ENCODE results near the gene SMARCD3.

The SMARCD3 gene

DNA sequence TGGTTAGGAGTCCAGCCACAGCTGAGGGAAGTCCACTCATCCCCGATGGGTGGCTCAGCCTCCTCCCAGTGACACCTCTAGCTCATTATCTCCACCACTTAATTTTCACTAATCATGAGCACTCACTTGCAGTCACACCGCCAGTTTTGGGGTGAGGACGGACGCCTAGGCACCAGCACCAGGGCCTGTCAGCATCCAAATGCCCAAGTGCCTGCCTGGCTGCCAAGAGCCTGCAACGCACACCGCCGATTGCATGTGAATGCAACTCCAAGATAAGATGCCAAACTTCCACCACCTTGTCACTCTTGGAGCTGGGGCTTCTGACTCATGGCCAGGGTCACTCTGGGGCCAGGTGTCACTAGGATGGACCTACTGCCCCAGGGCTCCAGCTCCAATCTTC, 24.4 kb upstream of the SMARCD3 start:
- no peak for DNase-seq (ENCODE audit: low read depth)

DNA sequence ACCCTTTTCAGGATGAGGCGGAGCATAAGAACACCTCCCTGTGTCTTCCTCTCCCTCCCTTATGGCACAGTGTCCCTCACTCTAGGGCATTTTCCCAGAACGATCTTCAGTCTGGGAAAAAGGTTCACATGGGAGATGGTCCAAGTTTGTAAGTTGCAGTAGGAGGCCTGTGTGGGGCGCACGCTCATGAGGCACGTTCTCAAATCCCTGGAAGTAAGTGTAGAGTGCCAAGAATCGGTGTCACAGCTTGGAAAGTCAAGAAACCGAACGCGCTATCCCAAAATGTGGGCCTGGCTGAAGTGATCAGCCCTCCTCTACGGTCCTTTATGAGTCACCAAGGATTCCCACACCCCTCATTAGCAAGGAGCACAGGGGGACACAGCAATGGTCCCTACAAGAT, 23.9 kb upstream of the SMARCD3 start:
- no peak for DNase-seq (ENCODE audit: low read depth)

DNA sequence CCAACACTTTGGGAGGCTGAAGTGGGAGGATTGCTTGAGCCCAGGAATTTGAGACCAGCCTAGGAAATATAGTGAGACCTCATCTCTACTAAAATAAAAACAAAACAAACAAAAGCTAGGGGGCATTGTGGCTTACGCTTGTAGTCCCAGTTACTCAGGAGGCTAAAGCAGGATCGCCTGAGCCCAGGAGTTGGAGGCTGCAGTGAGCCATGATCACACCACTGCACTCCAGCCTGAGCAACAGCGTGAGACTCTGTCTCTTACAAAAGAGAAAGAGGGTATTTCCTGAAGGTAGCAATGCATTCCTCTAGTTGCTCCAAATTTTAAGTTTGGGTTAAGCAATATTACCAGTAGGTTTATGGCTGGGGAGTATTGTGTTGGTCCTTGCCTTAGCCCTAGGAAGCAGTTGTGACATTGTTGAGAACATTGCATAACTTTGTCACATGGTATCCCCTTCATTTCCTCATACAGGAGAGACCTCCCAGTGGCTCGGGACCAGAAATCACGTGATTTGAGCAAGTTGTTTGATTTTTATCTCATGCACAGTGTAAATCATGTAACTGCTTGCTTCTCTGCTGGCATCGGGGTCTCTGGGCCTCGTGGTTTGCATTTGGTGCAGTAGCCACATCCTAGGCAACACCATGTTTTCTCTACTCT, 23.3 kb upstream of the SMARCD3 start:
- DNase-seq (ENCODE audit: low read depth), result peak; percentile 73

DNA sequence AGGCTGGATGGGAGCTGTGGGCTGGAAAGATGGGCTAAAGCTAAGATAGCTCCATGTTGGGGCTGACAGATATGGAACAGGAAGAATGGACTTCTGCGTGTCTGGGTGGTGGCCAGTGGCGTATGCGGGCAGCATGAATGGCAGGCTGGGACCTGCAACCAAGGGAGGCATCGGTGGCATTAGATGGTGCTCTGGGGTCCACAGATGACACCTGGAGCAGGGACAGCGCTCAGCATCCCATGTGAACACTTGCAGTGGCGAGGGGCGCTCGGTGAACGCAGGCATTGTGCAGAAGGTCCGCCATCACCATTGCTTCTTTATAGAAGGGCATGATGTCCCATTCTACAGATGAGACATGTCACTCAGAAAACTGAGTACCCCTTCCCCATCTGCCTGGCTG, 21.0 kb upstream of the SMARCD3 start:
- no peak for DNase-seq (ENCODE audit: low read depth)

DNA sequence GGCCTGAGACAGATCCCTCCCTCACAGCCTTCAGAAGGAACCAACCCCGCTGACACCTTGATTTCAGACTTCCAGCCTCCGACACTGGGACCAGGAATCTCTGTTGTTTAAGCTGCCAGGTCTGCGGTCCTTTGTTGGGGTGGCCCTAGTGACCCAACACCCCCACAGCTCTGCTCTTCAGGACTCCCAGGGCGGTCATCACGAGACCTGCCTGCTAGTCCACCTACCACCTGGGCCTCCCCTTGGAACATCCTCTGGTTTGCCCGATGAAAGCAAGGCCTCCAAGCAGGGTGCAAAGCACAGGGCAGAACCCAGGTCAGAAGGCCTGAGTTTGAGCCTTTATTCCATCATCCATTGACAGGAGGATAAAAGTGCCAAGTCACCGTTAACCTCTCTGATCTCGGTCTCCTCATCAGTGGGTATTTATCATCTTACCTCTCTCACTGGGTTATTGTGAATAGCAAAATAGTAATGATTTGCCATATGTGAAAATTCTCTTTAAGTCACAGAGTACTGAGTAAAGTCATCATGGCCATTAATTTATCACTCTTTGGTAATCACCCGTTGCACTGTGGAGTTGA, 16.9 kb upstream of the SMARCD3 start:
- no peak for DNase-seq (ENCODE audit: low read depth)

DNA sequence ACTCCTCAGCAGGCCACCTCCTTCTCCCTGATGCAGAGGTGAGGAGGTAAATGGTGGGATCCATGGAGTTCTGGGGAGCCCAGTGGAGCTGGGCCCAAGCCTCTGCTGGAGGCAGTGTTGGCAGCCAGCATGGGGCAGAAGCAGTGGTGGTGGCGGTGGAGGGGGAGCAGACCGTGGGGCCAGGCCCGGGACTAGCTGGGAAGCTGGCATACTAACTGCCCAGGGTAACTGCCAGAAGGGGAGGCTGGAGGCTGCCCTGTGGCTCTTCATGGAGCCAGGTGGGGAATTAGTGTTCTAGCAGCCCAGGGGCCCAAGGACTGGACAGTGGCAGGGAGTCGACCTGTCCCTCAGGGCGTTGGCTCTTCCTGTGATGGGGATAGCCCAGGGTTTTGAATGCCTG, 16.1 kb upstream of the SMARCD3 start:
- DNase-seq (ENCODE audit: low read depth), result no peak

DNA sequence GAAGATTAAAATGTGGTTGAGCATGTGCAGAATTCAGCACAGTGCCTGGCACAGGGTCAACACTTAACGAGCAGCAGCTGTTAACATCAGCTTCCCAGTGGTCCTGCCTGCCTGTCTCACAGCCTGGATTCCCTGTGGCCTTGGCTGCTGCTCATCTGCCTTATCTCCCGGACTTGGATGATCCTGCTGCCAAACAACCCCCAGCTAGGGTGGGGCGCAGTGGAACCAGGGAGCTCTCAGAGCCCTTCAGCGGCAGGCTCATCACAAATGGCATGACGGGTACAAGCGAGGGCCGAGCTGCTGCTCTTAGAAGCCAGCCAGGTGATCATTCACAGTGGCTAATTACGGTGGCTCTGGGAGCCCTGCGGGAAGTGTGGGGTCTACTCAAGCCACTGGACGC, 13.0 kb upstream of the SMARCD3 start:
- DNase-seq (ENCODE audit: low read depth), result no peak

DNA sequence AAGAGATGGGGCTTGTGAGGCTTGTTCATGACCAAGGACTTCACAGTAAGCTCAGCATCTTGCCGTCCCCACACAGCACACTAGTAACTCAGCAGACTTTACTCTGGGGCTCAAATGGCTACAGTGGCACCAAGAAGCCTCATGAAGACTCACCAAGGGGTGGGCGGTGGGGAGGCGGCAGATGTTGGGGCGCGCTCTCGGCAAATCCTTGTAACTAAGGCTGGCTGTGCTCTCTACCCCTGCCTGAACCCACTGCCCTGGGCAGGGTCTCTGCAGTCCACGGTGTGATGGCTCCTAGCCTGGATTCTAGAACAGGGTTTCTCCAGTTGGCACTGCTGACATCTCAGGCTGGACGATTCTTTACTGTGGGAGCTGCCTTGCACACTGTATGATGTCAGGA, 12.4 kb upstream of the SMARCD3 start:
- DNase-seq (ENCODE audit: low read depth), result no peak

DNA sequence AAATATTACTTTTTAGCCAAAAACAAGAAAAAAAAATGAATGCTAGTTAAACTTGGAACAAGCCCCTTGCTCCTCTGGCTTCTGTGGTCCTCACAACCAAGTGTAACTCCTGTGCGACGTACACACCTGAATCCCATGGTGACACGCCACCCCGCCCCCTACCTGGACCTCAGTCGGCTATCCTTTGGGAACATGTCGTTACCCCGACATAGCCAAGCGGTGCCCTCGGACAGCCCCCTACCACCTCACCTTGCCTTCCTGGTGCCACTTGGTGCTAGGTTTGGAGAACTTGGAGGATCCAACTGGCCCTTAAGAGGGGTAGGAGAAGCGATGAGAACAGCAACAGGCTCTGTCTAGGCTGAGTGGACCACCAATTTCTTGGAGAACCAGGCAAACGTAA, 12.0 kb upstream of the SMARCD3 start:
- DNase-seq (ENCODE audit: low read depth), result no peak

DNA sequence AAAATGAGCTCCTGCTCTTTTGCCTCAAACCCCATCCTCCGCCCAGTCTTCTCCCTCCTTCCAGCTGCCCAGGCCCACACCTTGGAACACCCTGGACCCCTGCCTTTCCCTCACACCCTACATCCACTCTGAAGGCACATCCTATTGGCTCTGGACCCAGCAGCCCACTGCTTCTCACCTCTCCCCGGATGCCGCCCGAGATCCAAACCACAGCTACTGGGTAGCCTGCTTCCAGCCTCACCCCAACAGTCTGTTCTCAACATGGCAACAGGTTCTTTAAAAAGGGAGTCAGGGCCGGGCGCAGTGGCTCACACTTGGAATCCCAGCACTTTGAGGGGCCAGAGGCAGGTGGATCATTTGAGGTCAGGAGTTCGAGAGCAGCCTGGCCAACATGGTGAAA, 9.5 kb upstream of the SMARCD3 start:
- no peak for DNase-seq (ENCODE audit: low read depth)

DNA sequence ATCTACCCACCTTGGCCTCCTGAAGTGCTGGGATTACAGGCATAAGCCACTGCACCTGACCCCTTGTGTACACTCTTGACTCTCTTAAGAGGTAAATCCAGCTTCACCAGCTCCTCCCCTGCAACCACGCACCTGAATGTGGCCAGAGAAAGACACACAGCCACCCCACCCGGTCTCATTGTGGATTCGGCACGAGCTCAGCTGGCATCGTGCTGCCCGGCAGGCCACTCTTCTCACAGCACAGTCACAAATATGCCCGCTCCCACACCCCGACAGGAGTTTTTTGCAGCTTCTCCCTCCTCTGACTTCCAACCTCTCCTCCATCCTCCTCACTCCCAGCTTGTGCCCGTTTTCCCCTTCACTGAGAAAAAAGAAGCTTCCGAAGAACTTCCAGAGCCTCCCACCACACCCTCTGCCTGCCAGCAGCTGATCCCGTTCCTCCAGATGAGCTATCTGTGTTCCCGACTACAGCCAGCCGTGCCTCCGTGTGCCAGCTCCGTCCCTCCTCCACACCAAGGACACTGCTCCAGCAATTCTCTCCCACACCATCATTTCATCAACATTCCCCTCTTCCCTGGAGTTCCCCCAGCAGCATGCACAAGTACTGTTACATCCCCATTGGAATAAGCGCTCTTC, 8.0 kb upstream of the SMARCD3 start:
- DNase-seq (ENCODE audit: low read depth), result peak; percentile 85

DNA sequence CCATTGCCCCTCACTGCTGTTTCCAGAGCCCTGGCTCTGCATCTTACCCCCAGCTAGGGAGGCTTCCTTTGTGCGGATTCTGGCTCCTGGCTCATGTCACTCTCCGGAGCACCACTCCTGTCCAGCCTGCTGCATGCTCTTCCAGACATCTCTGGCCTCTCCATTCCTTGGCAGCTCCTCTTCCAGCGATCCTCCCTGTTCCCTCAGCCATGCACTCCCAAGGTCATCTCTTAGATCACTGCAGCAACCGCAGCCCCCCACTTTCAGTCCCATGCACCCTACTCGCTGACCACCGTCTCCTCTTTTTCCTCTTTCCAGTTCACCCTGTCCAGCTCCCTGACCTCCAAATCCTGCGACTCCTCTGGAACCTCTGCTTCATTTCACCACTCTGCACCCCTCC, 6.9 kb upstream of the SMARCD3 start:
- no peak for DNase-seq (ENCODE audit: low read depth)

DNA sequence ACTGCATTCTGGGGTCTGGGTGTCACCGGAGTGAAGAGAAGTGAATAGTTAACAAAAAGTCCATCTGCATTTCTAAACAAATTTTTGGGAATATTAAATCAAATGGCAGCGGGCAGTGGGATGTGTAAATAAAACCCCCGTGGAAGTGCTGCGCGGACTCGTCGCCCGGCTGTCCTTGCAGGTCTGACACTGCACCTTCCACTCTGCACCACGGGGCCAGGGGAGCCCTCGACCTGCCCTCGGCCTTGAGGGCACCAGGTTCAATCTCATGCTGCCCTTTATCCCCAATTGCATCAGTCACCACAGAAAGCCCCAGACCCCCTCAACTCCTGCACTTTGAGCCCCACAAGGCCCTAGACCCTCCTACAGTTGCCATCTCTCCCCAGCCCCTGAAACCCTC, 6.4 kb upstream of the SMARCD3 start:
- no peak for DNase-seq (ENCODE audit: low read depth)

DNA sequence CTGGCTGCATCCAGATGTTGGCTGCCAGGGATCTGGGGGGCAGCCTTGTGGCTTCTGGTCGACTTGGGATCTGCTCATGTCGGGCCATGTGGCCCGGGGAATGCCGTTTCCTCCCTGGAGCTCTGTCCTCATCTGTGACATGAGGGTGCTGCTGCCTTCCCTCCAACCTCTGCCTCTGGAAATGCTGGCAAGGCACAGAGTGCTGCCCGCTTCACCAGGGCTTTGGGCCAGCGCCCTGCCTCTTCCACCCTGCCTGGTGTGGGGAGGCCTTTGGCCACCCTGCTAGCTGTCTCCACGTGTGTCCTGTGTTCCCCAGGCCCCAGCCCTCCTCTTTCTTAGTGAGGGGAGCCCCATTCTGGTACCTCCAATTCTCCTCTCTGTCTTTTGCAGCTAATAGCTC, 5.8 kb upstream of the SMARCD3 start:
- DNase-seq (ENCODE audit: low read depth), result no peak

DNA sequence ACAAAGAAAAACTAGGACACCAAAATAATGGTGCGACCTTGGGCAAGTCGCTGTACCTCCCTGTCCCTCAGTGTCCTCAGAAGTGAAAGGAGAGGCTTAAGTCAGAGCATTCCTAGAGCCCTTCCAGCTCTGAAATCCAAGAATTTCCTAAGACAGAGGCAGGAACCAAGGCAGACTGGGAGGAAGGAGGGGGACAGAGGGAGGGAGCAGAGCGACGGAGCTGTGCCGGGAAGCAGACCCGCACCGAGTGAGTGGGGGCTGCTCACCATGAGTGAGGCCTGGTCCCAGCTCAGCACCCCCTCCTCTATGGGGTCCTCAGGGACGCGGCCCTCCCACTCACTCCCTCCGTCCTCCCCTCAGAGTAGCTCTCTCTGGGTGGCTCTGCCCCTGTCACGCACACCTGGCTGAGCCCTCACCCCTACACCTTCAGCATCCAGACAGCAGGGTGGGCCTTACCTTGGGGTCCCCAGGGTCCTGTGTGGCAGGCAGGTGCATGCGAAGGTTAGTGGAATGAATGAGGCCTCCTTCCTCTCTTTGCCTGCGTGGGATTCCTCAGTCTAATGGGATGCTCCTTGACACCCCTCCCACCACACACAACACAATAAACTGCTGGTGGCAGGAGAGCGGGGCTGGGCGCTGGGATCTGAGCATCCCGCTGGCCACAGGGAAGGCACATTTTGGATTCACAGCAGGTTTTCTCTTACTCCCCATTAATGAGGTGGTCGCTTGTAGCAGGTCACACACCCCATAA, 4.6 kb upstream of the SMARCD3 start:
- no peak for DNase-seq (ENCODE audit: low read depth)

DNA sequence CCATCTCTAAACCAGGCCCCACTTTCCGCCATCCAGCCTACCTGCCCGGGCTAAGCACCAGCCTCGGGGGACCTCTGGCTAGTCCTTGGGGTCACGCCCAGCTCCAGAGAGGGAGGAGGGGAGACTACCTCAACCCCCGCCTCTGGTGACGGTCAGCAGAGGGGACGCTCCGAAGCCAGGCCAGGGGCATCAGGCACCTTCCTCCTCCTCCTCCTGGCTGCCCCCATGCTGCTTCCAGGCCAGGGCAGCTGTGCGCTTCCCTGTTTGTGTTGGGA, 4.0 kb upstream of the SMARCD3 start:
- no peak for DNase-seq (ENCODE audit: low read depth)

DNA sequence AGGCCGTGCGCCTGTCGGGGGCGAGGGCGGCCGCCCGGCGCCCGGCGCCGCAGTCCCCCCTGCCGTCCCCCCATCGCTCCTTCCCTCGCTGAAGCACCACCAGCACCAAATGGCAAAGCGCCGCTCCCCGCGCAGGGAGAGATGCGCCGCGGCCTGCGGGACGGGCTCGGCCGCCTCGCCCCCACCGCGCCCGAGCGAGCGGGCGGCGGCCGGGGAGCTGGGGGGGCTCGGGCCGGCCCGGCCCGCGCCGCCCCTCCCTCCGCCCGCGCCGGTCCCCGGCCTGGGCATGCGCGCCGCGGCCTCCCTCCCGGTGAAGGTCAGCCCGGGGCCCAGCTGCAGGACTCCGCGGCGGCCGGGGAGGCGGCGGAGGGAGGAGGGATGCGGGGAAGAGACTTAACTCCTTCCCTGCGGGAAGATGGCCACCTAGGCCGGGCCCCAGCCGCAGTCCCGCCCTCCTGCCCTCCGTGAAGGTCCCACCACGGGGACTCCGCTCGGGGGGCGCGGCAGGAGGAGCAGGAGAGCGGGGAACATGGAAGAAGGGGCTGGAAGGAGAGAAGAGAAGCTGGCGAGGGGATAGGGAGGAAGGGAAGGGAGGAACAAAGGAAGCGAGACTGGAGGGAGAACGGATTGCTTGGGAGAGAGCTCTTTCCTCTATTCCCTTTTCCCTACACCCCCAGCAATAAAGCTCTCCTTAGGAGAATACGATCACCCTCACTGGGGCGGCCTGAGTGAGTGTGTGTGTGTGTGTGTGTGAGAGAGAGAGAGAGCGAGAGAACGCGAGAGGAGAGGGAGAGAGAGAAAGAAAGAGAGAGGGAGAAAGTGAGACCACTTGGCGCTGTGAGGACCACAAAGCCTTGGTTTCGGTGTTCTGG, 3.4 kb upstream of the SMARCD3 start:
- peak; percentile 76 for DNase-seq (ENCODE audit: low read depth)

DNA sequence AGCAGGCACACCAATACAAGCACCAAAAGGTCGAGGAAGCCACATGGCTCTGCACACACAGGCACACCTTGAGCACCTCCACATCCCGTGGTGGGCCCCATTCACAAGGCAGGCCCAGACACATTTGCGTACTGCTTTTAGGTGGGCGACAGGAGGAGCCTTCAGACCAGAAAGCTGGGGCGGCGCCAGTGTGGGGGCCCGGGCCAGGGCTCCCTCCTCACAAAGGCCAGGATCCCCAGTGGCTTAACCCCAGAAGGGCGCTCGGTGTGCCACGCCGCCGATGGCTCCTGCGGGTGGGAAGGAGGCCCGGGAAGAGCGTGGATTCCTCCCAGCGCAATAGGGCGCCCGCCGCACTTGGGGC, 2.8 kb upstream of the SMARCD3 start:
- no peak for DNase-seq (ENCODE audit: low read depth)

DNA sequence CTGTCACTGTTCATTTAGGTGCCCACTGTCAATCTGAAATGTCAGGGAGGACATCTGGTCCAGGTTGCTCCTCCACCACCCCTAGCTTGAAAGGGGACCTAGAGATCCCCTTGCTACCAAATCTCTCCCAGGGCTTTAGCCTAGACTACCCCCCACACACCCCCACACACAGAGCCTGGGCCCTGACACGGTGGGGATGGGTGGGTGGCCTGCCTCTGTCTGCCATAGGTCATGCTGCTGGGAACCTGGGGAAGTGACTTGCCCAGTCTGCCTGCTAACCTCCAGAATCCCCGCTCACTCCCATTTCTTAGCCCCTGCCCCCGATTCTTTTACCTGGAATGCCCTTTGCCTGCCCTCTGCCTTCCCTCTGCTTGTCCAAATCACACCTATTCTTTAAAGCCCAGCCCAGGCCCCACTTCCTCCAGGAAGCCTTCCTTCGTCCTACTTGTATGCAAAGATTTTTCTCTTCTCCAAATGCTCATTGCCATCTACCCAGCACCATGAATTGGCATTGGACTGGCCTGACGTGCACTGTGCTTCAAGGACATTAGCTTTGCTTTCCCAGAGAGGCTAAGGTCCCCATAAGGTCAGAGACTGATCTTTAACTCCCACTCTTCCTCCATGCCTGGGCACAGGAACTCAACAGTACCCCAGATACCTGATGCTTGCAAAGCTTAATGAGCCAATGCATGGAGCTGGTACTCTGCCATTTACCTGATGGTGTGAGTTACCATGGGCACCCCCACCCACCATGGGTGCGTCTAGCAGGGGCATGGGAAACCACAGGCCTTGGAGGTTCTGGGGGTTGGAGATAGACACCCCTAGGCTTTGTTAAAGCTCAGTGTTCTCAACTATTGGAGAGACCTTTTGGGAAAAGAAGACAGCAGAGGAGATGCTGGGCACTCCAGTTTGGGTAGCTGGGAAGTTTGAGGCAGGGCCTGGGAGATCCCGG, 2.0 kb upstream of the SMARCD3 start:
- DNase-seq (ENCODE audit: low read depth), result no peak

DNA sequence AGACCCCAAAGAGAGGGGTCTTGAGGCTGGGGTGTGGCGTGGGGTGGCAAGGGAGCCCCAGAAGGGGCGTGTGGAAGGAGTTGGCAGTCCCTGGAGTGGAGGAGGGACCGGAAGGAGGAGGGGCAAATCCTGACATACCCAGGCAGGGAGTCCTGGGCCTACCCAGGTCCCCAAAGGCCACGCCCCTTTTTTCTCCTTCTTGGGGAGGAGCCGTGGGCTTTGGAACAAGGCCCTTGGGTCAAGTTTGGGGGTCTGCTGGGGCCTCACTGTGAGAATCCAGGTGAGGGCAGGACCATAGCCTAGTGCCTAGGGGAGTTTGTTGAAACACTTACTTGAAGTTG, 1.2 kb upstream of the SMARCD3 start:
- DNase-seq (ENCODE audit: low read depth), result peak; percentile 64

DNA sequence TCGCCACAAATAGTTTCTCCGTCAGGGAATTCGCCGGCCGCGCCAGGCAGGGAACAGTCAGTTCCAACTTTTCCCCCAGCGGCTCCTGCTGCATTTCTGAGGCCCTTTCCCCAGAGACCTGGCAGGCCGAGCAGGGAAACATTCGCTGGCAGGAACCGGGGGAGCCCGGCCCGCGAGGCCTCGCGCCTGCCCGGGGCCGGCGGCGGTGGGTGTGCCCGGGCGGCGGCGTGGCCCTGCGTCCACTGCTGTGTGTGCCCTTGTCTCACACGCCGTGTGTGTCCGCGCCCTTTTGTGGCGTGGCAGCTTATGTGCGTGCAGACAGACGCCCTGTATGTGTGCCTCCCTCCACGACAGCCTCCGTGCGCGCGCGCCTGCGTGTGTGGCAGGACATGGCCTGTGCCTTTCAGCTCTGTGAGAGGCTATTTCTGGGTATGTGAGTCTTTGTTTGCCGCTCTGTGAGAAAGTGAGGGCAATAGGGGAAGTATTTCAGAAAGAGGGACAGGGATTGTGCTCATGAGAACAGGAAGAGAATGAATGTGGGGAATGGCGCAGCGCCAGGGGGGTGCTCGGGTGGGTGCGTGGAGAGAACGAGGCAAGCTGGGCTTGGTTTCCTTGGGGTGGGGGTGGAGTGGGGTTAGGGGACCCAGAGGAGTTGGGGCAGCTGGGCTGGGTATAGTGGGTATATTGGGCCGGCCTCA, 689 bp upstream of the SMARCD3 start:
- peak; percentile 45 for DNase-seq (ENCODE audit: low read depth)

All from amniotic epithelial cell (primary cell).